Measurements from ENCODE around the gene BCAS4. TPM values are rescaled to one million over a fixed set of nuclear protein-coding genes. Genes with fewer than 3 reads are reported as not detected.
A peak's percentile ranks its signal among the peaks of the same experiment; 100 is the strongest.

BCAS4 gene
- total RNA-seq, 1 experiment from 2014 or later, result 7.9 TPM

DNA sequence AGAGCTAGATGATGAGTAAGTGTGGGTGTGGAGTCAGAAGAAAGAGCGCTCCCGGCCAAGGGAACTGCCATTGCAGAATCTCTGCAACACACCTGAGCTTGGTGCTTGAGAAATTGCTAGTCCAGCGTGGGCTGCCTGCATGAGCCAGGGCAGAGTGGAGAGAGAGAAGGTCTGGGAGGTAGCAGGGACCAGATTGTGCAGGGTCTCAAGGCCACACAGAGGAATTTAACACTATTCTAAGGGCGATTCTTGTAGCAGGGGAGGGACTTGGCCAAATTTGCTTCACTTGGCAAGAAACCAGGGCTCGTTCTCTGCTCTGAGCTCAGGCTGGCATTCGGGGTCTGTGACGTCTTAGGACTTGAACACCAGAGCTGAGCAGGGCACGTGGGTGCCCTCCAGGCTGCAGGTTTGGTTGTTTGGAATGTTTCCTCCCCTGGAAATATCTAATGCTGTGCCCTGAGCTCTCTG lies 53.5 kb downstream of the BCAS4 start:
- peaks cover 31% of the 10 kb centered on the region for H3K4me1 Mint-ChIP-seq (ENCODE audit: insufficient read depth, unreplicated experiment)
- ChIA-PET CTCF (interaction anchor here (0.5 to 5.2 kb wide), 19 partner anchors 9 to 739 kb away, joined by 3 to 32 read pairs (median 5); partner anchors contain the start of genes ADNP and BCAS4), POLR2A (interaction anchor here (0.5 to 9.3 kb wide), 33 partner anchors 9 to 739 kb away, joined by 3 to 149 read pairs (median 4); partner anchors contain the start of genes ADNP, BCAS4, DPM1 and MOCS3)
- peak overlapping the region; percentile 29 for H3K4me3 Mint-ChIP-seq (ENCODE audit: unreplicated experiment)
- H3K27me3 Mint-ChIP-seq (ENCODE audit: insufficient read depth, unreplicated experiment), result no peaks in the 10 kb centered on the region
- H3K9me3 Mint-ChIP-seq (ENCODE audit: unreplicated experiment), result no peaks in the 10 kb centered on the region
- BruUV-seq (replicated peaks), result no TSS peak
- peak overlapping the region; percentile 58 for H3K27ac Mint-ChIP-seq (ENCODE audit: low read depth, unreplicated experiment)
- H3K36me3 Mint-ChIP-seq (ENCODE audit: insufficient read depth, unreplicated experiment), result no peaks in the 10 kb centered on the region
- intact Hi-C loops (cut with micrococcal nuclease), result no loop called here
- no peak for TF ChIP-seq CTCF (IDR thresholded peaks at IDR 0.05; ENCODE audit: unreplicated experiment)
- peak; percentile 89 for DNase-seq (ENCODE audit: unreplicated experiment)

GRCh38 chr20:50848846-50849673 lies 54.2 kb downstream of the BCAS4 start:
- ChIA-PET CTCF (interaction anchor here (0.6 to 5.2 kb wide), 14 partner anchors 9 to 969 kb away, joined by 3 to 32 read pairs (median 4); partner anchors contain the start of genes ADNP and BCAS4), POLR2A (interaction anchor here (0.5 to 9.3 kb wide), 31 partner anchors 8 to 740 kb away, joined by 3 to 149 read pairs (median 6); partner anchors contain the start of genes ADNP, BCAS4, DPM1 and MOCS3)
- BruUV-seq (replicated peaks), result no TSS peak
- intact Hi-C loops (cut with micrococcal nuclease), result no loop called here
- Mint-ChIP-seq H3K4me3 (ENCODE audit: unreplicated experiment) (peak overlapping the region; percentile 29), H3K36me3 (ENCODE audit: insufficient read depth, unreplicated experiment) (no peaks in the 10 kb centered on the region), H3K9me3 (ENCODE audit: unreplicated experiment) (no peaks in the 10 kb centered on the region), H3K27me3 (ENCODE audit: insufficient read depth, unreplicated experiment) (no peaks in the 10 kb centered on the region), H3K27ac (ENCODE audit: low read depth, unreplicated experiment) (peak overlapping the region; percentile 58), H3K4me1 (ENCODE audit: insufficient read depth, unreplicated experiment) (peaks cover 31% of the 10 kb centered on the region)
- no peak for TF ChIP-seq CTCF (IDR thresholded peaks at IDR 0.05; ENCODE audit: unreplicated experiment)
- peak; percentile 65 for DNase-seq (ENCODE audit: unreplicated experiment)

DNA sequence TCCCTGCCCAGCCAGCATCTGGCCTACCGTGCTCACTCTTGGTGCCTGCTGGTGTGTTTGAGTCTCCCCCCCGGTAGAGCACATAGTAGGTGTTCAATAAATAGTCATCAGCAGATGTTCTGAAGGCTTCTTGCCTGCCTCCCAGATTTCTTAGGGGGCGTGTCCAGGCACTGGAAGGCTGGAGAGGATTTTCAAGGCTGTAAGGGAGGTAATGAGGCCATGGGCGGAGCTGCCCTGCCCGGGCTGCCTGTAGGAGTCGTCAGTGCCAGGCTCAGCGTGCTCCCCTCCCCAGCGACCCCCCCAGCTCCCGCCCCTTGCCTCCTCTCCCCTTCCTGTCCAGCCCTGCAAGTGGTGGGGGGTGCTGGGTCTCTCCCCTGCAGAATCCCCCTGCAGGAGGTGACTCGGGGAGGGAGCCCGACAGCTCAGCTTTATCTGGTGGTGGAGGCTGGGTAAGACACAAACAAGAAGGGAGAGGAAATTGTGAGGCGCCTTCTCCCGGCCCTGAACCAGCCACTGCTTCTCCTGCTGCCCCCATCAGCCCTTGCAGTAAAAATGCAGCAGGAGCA lies 55.9 kb downstream of the BCAS4 start:
- no peak for DNase-seq (ENCODE audit: unreplicated experiment)
- intact Hi-C loops (cut with micrococcal nuclease), result no loop called here
- Mint-ChIP-seq H3K9me3 (ENCODE audit: unreplicated experiment) (no peaks in the 10 kb centered on the region), H3K27ac (ENCODE audit: low read depth, unreplicated experiment) (no peak overlapping the region), H3K4me1 (ENCODE audit: insufficient read depth, unreplicated experiment) (peaks cover 34% of the 10 kb centered on the region), H3K27me3 (ENCODE audit: insufficient read depth, unreplicated experiment) (no peaks in the 10 kb centered on the region), H3K36me3 (ENCODE audit: insufficient read depth, unreplicated experiment) (no peaks in the 10 kb centered on the region), H3K4me3 (ENCODE audit: unreplicated experiment) (no peak overlapping the region)
- TF ChIP-seq CTCF (IDR thresholded peaks at IDR 0.05; ENCODE audit: unreplicated experiment), result no peak
- CTCF ChIA-PET, result interaction anchor here (1.1 to 5.2 kb wide), 4 partner anchors 18 to 79 kb away, joined by 3 to 32 read pairs (median 10); partner anchors contain the start of gene BCAS4
- BruUV-seq (replicated peaks), result no TSS peak
- POLR2A ChIA-PET, result interaction anchor here (7.0 to 9.3 kb wide), 2 partner anchors 12 to 77 kb away, joined by 89 to 149 read pairs; partner anchors contain the start of gene ADNP

- intact Hi-C loops (cut with micrococcal nuclease), result no loop called here
- Mint-ChIP-seq H3K4me3 (ENCODE audit: unreplicated experiment) (no peak overlapping the region), H3K4me1 (ENCODE audit: insufficient read depth, unreplicated experiment) (peaks cover 38% of the 10 kb centered on the region), H3K9me3 (ENCODE audit: unreplicated experiment) (no peaks in the 10 kb centered on the region), H3K27ac (ENCODE audit: low read depth, unreplicated experiment) (no peak overlapping the region), H3K36me3 (ENCODE audit: insufficient read depth, unreplicated experiment) (no peaks in the 10 kb centered on the region), H3K27me3 (ENCODE audit: insufficient read depth, unreplicated experiment) (no peaks in the 10 kb centered on the region)
- TF ChIP-seq CTCF (IDR thresholded peaks at IDR 0.05; ENCODE audit: unreplicated experiment), result no peak
- no peak for DNase-seq (ENCODE audit: unreplicated experiment)
- CTCF ChIA-PET, result interaction anchor here (1.2 kb wide), 1 partner anchor 57 kb away, joined by 3 read pairs; the partner anchor contains the start of gene BCAS4
- POLR2A ChIA-PET, result interaction anchor here (7.0 kb wide), 1 partner anchor 13 kb away, joined by 89 read pairs; no protein-coding TSS in a partner anchor
- no TSS peak for BruUV-seq (replicated peaks)
Observed at GRCh38 chr20:50852085-50852484, 57.2 kb downstream of the BCAS4 start.

All from MCF 10A (cell line).